ENCODE data around the gene NRXN3.
A peak's percentile ranks its signal among the peaks of the same experiment; 100 is the strongest.
"Not testable (repeated sequence)": the region's sequence is repeated elsewhere in the genome, so short reads cannot be mapped to it uniquely, and the experiment has no call there.

The NRXN3 gene

DNA sequence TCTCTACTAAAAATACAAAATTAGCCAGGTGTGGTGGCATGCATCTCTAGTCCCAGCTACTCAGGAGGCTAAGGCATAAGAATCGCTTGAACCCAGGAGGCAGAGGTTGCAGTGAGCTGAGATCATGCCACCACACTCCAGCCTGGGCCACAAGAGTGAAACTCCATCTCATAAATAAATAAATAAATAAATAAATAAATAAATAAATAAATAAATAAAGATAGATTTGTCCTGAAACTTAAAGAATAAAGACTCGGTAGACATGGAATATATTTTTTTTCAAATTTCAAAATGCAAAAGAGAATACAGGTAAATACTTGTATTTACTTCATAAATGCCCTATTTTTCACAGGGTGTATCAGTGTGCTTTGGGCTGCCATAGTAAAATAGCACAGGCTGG is 317.4 kb downstream of the NRXN3 start:
- DNase-seq (ENCODE audit: low read depth) = not testable (repeated sequence)

GRCh38 chr14:78488938-78489337 is 318.8 kb downstream of the NRXN3 start:
- no peak for DNase-seq (ENCODE audit: low read depth)

DNA sequence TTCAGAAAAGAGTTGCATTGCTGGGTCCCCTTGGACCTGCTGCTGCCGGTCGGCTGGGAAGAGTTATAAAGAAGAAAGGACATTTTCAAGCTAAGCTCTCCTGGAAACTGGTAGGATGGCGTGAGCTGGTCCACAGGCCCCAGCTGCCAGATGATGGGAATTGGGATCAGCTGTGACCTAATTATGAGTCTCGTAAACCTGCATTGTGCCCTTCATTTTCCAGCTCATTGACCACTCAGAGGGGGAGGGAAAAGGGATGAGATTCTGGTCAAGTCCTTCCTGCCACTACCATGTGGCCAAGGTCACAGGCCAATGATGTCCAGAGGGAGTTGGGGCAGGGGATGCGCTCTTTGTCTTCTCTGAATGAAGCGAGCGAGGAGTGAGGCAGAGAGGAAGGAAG is 320.9 kb downstream of the NRXN3 start:
- no peak for DNase-seq (ENCODE audit: low read depth)

GRCh38 chr14:78498062-78498595 is 328.0 kb downstream of the NRXN3 start:
- DNase-seq (ENCODE audit: low read depth) = no peak

DNA sequence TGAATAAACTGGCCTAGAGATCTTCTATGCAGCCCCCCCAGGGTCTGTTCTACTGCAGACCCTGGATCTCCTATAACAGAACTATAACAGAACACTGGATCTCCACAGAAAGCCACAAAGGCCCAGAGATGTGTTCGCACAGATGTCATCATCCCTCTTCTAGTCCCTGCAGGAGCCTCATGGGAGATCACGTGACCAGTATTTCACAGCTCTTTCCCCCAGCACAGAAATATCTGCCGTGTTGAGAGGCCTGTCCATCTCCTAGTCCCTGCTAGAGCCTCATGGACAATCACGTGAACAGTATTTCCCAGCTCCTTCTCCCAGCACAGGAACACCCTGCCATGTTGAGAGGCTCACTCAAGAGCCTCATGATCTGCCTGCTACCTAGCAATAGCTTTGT is 331.7 kb downstream of the NRXN3 start:
- no peak for DNase-seq (ENCODE audit: low read depth)

DNA sequence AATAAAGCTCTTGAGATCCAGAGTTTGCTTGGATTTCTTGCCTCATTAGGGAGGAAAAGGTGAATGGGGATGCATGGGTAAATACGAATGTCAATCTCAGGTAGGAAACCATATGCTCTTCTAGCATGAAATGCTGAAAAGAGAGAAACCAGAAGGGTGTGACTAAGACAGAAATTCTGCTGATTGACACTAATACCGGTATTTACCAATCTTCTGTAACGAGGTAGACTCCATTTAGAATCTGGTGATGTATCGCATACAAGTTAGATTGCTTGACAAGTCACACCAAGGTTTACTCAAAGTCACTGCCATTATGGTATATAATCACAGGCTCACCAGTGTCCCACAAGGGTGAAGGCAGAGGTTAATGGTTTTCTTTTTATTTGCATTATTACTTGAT is 337.9 kb downstream of the NRXN3 start:
- DNase-seq (ENCODE audit: low read depth) = no peak

DNA sequence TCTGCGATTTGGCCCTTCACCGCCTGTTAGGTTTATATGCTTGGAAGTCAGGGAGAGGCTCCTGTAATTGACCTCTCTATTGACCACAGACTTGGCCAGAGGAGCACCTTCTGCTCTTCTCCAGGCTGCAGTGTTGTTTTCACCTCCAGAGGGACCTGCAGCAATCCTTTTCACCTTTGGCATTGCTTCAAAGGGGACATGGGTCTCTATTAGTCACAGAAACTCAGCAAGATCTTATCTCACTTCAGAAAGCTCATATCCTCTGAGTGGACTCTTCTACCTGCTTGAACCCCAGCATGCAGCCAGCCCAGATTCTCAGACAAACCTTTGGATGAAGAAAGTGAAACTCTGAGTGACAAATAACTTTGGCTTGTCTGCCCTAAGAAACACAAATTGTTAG is 339.3 kb downstream of the NRXN3 start:
- no peak for DNase-seq (ENCODE audit: low read depth)

GRCh38 chr14:78512021-78512420 is 341.8 kb downstream of the NRXN3 start:
- DNase-seq (ENCODE audit: low read depth) = no peak

GRCh38 chr14:78519863-78520262 is 349.7 kb downstream of the NRXN3 start:
- DNase-seq (ENCODE audit: low read depth) = no peak

DNA sequence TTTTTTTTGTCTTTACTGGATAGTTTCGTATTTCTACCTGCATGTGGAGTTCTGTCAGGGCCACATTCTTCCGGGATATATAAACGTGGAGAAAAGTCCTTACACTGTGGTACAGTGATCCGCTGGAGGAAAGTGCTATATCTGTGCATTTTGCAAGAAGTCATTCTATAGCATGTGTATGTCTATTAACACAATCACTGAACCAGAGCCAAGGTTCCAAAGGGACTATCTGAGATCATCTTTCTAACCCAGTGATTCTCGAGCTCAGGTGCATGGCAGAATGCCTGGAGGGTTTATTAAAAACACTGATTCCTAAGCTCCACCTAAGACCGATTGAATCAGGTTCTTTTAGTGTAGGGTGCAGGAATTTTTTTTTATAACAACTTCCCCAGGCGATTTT is 354.0 kb downstream of the NRXN3 start:
- no peak for DNase-seq (ENCODE audit: low read depth)

DNA sequence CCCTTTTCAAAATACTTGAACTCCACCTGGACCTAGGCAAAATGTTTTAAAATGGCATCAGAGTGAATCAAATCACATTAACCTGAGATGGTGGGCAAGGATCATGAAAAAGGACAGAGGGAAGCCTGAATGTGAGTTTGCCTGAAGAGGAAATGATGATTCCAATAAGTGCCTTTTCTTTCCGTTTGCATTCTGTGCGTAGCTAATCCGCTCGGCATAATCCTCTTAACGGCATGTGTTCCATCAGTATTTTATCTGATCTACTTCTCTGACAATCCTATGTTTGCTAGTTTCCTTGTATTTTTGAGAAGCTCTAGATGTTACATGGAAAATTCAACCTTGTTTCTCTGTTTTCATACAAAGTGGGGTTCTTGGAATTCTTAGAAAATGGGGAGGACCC is 354.6 kb downstream of the NRXN3 start:
- DNase-seq (ENCODE audit: low read depth) = no peak

DNA sequence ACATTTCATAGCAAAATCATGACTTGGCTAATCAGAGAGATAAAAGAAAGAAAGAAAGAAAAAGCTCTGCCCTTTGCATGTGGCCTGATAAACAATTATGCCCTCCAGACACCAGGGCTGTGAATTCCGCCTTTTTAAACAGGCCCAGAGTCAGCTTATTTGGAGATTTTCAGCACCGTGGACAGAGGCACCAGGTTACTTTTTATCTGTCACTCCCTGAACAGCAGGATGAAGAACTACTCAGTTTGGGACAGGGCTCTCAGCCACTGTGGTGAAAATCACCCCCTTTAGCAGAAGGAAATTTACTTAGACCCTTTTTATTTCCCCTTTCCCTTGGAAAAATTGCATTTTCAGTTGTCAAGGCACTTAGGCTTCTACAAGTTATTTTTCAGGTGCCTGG is 359.9 kb downstream of the NRXN3 start:
- no peak for DNase-seq (ENCODE audit: low read depth)

- no peak for DNase-seq (ENCODE audit: low read depth)
These were observed 364.0 kb downstream of the NRXN3 start for GRCh38 chr14:78534141-78534540.

DNA sequence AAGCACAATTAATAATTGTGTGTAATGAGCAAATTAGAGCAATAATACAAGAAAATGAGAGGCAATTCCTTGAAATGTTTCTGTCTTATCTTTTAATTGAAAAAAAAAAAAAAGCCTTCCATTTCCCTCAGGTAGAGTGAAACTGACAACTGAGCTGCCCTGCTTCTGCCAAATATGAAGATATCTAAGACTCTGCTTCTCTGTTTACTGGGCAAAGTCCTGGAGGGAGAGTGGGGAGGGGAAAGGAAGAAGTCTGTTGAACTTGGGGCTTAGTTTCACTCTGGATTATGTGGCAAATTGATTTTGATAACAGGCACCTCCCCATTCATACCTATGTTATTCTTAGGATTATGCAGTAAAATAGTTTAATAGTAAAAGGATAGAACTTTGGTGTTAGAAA is 364.9 kb downstream of the NRXN3 start:
- no peak for DNase-seq (ENCODE audit: low read depth)

DNA sequence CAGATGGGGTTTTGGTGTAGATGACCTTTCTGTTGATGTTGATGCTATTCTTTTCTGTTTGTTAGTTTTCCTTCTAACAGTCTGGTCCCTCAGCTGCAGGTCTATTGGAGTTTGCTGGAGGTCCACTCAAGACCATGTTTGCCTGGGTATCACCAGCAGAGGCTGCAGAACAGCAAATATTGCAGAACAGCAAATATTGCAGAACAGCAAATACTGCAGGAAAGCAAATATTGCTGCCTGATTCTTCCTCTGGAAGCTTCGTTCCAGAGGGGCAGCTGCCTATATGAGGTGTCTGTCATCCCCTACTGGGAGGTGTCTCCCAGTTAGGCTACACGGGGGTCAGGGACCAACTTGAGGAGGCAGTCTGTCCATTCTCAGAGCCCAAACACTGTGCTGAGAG is 371.6 kb downstream of the NRXN3 start:
- DNase-seq (ENCODE audit: low read depth) = not testable (repeated sequence)

GRCh38 chr14:78543433-78543832 is 373.3 kb downstream of the NRXN3 start:
- DNase-seq (ENCODE audit: low read depth) = no peak

DNA sequence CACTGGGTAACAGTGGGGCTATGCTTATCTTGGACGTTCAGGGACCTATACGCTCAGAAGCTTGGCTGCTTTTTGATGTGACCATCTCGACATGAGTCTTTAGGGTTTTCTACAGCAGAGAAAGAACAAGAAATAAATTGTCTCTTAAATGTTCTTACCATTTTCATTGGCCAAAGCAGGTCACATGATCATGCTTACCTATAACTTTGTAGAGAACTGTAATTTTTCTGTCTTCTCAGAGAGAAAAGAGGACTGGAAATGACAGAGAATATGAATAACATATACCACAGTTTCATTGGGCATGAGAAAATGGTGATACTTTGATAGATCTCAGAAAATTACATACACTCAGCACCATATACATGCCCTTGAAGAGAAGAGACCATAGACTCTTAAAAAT is 390.9 kb downstream of the NRXN3 start:
- no peak for DNase-seq (ENCODE audit: low read depth)

DNA sequence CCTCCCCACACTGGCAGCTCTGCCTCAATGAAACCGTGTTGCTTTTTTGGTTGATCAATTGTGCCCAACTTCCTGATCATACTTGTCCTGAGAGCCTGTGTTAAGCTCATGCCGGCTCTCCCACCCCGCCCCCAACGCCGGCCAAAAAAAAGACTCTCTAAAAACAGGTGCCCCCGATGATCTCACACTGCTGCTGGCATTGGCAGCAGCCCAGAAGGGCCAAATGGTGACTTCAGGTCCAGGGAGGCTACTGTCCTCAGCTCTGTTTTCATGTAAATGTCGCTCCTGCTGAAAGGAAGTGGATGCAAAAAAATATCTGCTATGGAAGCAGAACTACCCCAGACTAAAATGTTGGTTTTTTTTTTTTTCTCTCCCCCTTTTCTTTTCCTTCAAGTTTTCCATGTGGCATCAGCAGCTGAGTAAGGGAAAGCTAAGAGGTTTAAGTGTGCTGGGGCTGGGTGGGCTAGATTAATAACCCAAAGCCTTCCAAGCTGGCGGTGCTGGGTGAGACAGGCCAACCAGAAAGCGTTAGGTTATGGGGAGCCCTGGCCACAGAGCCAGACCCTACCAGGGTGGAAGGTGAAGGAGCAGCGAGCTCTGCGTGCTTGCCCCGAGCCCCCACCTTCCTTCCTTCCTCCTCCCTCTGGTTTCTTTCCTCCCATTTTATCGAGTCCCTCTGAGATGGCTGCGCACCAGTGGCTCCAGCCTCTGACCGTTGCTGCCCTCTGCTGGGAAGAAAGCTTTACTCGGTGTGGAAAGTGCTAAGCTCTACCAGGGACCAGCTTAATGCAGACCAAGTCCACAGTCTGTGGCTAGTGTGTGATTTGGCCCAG is 396.1 kb downstream of the NRXN3 start:
- DNase-seq (ENCODE audit: low read depth) = peak; percentile 25

- DNase-seq (ENCODE audit: low read depth) = no peak
These were observed 396.6 kb downstream of the NRXN3 start for GRCh38 chr14:78566859-78567172.

- no peak for DNase-seq (ENCODE audit: low read depth)
These were observed 397.2 kb downstream of the NRXN3 start for GRCh38 chr14:78567343-78567742.

GRCh38 chr14:78573736-78574135 is 403.6 kb downstream of the NRXN3 start:
- DNase-seq (ENCODE audit: low read depth) = not testable (repeated sequence)

DNA sequence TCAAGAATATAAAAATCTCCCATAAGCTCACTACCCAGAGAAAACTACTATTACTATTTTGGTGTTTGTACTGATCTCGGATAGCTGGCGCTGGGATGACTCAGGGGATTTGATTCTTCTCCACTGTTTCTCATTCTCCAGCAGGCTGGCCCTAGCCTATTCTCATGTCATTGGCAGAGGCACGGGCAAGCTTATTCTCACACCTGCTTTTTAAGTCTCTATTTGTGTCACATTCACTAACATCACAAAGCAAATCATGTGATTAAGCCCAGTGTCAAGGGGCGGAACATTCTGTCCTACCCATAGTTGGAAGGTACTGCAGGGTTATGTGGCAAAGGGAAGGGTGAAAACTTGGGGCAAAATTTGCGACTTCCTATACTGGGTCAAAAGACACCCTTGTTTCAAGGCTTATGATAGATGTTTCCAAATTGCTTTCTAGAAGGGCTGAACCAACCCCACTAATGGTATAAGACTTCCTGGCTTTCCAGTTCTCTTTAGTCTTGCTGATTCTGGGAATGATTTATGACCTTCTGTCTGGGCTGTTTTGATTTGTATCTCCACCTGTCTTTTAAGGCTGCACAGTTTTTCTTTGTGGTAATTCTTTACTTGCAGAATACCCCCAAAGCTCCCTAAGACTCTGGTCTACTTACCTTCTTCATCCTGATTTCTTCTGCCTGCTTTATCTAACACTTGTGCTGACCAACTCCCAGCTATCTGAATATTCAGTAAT is 406.4 kb downstream of the NRXN3 start:
- no peak for DNase-seq (ENCODE audit: low read depth)

GRCh38 chr14:78581229-78581628 is 411.1 kb downstream of the NRXN3 start:
- DNase-seq (ENCODE audit: low read depth) = no peak

GRCh38 chr14:78586681-78587080 is 416.5 kb downstream of the NRXN3 start:
- DNase-seq (ENCODE audit: low read depth) = no peak

Data from HS-5 (cell line).